HG03139 (cell line): ENCODE results near the gene FCN3.
"Not testable (repeated sequence)": the region's sequence is repeated elsewhere in the genome, so short reads cannot be mapped to it uniquely, and the experiment has no call there.

Experiments
- ATAC-seq: cut with Tn5 transposase; IDR thresholded peaks from one replicate; pipeline ENCODE4 v1.9.1; 2021; ENCODE audit not compliant: unreplicated experiment

FCN3 gene

GRCh38 chr1:27374362-27375086 lies at the start of gene FCN3:
Gene FCN3, minus strand, starts transcription at chr1:27374824. Its CDS starts 6 bp downstream, at chr1:27374818.
- no peak for ATAC-seq

- ATAC-seq: no peak
Measured at GRCh38 chr1:27423709-27424108, 49.1 kb upstream of the FCN3 start.

- no peak for ATAC-seq
Measured at GRCh38 chr1:27418326-27419185, 43.9 kb upstream of the FCN3 start.

GRCh38 chr1:27417713-27418112 lies 43.1 kb upstream of the FCN3 start:
- ATAC-seq: no peak

GRCh38 chr1:27416387-27417111 lies 41.9 kb upstream of the FCN3 start:
- ATAC-seq: no peak

- no peak for ATAC-seq
Measured at GRCh38 chr1:27414091-27414490, 39.5 kb upstream of the FCN3 start.

- no peak for ATAC-seq
Measured at GRCh38 chr1:27413004-27413403, 38.4 kb upstream of the FCN3 start.

GRCh38 chr1:27412502-27412901 lies 37.9 kb upstream of the FCN3 start:
- no peak for ATAC-seq

- no peak for ATAC-seq
Measured at GRCh38 chr1:27410709-27411108, 36.1 kb upstream of the FCN3 start.

GRCh38 chr1:27409669-27410068 lies 35.0 kb upstream of the FCN3 start:
- ATAC-seq: no peak

- no peak for ATAC-seq
Measured at GRCh38 chr1:27408151-27408550, 33.5 kb upstream of the FCN3 start.

- not testable (repeated sequence) for ATAC-seq
Measured at GRCh38 chr1:27406791-27407190, 32.2 kb upstream of the FCN3 start.

- ATAC-seq: no peak
Measured at GRCh38 chr1:27406362-27406680, 31.7 kb upstream of the FCN3 start.

- not testable (repeated sequence) for ATAC-seq
Measured at GRCh38 chr1:27405598-27406361, 31.2 kb upstream of the FCN3 start.

GRCh38 chr1:27405074-27405473 lies 30.4 kb upstream of the FCN3 start:
- no peak for ATAC-seq

- ATAC-seq: no peak
Measured at GRCh38 chr1:27403931-27404330, 29.3 kb upstream of the FCN3 start.

GRCh38 chr1:27403065-27403726 lies 28.6 kb upstream of the FCN3 start:
- ATAC-seq: no peak

- ATAC-seq: no peak
Measured at GRCh38 chr1:27402349-27402754, 27.7 kb upstream of the FCN3 start.

GRCh38 chr1:27400963-27401341 lies 26.3 kb upstream of the FCN3 start:
- no peak for ATAC-seq
